Jurkat, Clone E6-1 (cell line): ENCODE measurements around the gene SLC2A14.
"Not testable (repeated sequence)": the region's sequence is repeated elsewhere in the genome, so short reads cannot be mapped to it uniquely, and the experiment has no call there.

Source experiments
- DNase-seq: peaks from one replicate; pipeline ENCODE4 v3.0.0-alpha.2; 2011; ENCODE audit warnings: low read depth, low spot score
- H3K4me3 ChIP-seq: 2 replicates; pipeline ENCODE4 v1.5.1; 2011; ENCODE audit warnings: mild to moderate bottlenecking, low read length, control low read depth, moderate library complexity

Gene SLC2A14

DNA sequence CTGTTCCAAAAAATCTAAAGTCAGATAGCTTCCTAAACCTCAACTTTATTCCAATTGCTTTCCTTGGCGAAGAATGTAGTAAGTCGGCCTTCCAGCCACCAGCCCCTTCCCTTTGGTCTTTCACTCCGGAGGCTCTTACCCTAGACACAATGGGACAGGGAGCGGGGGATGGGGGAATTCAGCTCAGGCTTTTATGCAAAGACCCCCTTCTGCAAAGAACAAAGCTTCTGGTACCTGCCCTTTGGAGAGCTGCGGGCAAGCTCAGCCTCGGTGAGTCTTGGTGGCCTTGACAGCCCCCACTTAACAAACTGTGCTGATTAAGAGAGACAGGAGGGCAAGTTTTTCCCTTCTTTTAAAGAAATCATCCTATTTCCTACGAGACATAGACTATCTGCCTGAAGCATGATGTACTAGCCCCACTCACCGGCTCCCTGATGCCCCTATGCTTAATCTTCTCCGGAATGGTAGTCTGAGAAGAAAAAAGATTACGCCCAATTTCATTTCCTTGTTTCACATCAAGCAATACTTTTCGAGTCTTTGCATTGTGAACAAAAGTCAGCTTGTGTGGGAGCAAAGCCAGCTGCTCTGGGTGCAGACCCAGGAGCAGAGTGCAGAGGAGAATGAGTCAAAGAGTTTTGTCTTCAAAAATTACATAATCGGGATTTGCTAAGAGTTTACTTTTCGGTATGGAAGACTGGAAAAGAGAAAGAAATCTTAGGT, 85.0 kb downstream of the SLC2A14 start:
- no peak for DNase-seq

DNA sequence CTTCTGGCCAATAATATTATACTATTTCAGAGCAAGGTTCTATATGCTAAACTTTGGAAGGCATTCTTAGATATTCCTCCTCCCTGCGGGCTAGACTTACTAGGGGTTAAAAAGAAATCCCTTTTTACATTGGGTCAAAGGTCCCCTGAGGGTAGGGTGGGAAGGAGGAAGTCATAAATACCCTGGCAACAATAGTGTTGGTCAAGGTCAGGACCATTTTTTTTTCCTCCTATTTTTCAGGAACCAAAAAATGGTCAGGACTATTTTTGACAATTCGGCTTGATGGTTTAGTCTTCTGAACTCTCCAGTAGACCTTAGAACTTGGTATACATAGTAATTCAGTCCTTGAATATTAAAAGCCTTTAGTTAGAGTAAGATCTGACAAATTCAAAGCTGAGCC, 88.0 kb downstream of the SLC2A14 start:
- no peak overlapping the region for H3K4me3 ChIP-seq
- no peak for DNase-seq

More for the DNA sequence above, 85.0 kb downstream of the SLC2A14 start:
- no peak overlapping the region for H3K4me3 ChIP-seq

DNA sequence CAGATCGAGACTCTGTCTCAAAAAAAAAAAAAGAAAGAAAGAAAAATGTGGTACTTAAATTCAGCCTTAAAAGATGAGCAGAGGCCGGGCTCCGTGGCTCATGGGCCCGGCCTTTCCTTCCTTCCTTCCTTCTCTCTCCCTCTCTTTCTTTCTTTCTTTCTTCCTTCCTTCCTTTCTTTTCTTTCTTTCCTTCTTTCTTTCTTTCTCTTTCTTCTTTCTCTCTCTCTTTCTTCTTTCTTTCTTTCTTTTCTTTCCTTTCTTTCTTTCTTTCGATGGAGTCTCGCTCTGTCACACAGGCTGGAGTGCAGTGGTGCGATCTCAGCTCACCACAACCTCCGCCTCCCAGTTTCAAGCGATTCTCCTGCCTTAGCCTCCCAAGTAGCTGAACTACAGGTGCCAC, 89.3 kb downstream of the SLC2A14 start:
- DNase-seq, H3K4me3 ChIP-seq: not testable (repeated sequence)

DNA sequence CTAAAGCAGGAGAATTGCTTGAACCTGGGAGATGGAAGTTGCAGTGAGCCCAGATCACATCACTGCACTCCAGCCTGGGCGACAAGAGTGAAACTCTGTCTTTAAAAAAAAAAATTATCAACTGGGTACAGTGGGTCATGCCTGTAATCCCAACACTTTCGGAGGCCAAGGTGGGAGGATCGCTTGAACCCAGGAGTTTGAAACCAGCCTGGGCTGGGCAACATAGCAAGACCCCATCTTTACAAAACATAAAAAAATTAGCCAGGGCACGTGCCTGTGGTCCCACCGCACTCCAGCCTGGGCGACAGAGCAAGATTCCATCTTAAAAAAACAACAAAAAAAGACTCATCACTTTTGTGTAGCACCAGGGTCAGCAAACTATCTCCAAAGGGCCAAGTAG, 90.7 kb downstream of the SLC2A14 start:
- H3K4me3 ChIP-seq, result no peak overlapping the region
- no peak for DNase-seq

DNA sequence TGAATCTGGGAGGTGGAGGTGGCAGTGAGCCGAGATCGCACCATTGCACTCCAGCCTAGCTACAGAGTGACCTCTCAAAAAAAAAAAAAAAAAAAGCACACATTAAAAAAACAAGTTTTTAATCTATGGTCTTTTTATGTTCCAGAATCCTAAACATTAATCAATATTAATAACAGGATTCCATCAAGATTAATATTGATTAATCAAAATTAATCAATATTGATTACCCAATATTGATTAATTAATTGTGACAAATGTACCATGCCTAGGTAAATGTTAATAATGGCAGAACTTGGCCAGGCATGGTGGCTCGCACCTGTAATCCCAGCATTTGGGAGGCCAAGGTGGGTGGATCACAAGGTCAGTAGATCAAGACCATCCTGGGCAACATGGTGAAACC, 91.4 kb downstream of the SLC2A14 start:
- H3K4me3 ChIP-seq, result no peak overlapping the region
- no peak for DNase-seq

DNA sequence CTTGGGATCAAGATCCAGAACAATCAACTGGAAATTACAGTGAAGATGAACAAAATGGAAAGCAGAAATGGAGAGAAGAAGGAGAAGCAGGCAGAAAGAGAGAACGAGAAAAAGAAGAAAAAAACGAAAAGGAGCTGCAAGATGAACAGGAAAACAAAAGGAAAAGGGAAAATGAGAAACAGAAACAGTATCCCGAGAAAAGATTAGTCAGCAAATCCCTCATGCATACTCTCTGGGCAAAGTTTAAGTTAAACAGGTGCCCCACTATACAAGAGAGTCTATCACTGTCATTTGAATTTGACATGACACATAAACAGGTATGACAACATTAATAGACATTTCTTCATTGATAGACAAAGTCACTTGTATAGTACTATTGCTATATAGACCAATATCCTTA, 102.7 kb downstream of the SLC2A14 start:
- no peak overlapping the region for H3K4me3 ChIP-seq
- DNase-seq, result no peak
